Measurements from ENCODE around the gene TPD52L2.

- TF ChIP-seq EZH2phosphoT487 (IDR thresholded peaks at IDR 0.05; ENCODE audit: borderline replicate concordance) = no peak
- TF ChIP-seq, protein P1, sequence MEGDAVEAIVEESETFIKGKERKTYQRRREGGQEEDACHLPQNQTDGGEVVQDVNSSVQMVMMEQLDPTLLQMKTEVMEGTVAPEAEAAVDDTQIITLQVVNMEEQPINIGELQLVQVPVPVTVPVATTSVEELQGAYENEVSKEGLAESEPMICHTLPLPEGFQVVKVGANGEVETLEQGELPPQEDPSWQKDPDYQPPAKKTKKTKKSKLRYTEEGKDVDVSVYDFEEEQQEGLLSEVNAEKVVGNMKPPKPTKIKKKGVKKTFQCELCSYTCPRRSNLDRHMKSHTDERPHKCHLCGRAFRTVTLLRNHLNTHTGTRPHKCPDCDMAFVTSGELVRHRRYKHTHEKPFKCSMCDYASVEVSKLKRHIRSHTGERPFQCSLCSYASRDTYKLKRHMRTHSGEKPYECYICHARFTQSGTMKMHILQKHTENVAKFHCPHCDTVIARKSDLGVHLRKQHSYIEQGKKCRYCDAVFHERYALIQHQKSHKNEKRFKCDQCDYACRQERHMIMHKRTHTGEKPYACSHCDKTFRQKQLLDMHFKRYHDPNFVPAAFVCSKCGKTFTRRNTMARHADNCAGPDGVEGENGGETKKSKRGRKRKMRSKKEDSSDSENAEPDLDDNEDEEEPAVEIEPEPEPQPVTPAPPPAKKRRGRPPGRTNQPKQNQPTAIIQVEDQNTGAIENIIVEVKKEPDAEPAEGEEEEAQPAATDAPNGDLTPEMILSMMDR (conservative IDR thresholded peaks at IDR 0.05; ENCODE audit: low read length) = no peak
Observed at GRCh38 chr20:63911176-63911575, 46.1 kb downstream of the TPD52L2 start.

Measured in Loucy (cell line).